ENCODE measurements around the gene PRKAR1B.

- TF ChIP-seq CTCF (conservative IDR thresholded peaks at IDR 0.05 in 1 of 2, IDR thresholded peaks at IDR 0.05 in 1 of 2; ENCODE audit: extremely low read depth in 1 of 2, insufficient read depth in 1 of 2, low read depth in 1 of 2, low read length in 2 of 2): no peak
- TF ChIP-seq EZH2 (IDR thresholded peaks at IDR 0.05; ENCODE audit: borderline replicate concordance, low read length): no peak
Measured at GRCh38 chr7:619368-619840, 107.7 kb downstream of the PRKAR1B start.

Measured in mammary epithelial cell (primary cell).